ENCODE data around the gene MTCL3.

MTCL3 gene

DNA sequence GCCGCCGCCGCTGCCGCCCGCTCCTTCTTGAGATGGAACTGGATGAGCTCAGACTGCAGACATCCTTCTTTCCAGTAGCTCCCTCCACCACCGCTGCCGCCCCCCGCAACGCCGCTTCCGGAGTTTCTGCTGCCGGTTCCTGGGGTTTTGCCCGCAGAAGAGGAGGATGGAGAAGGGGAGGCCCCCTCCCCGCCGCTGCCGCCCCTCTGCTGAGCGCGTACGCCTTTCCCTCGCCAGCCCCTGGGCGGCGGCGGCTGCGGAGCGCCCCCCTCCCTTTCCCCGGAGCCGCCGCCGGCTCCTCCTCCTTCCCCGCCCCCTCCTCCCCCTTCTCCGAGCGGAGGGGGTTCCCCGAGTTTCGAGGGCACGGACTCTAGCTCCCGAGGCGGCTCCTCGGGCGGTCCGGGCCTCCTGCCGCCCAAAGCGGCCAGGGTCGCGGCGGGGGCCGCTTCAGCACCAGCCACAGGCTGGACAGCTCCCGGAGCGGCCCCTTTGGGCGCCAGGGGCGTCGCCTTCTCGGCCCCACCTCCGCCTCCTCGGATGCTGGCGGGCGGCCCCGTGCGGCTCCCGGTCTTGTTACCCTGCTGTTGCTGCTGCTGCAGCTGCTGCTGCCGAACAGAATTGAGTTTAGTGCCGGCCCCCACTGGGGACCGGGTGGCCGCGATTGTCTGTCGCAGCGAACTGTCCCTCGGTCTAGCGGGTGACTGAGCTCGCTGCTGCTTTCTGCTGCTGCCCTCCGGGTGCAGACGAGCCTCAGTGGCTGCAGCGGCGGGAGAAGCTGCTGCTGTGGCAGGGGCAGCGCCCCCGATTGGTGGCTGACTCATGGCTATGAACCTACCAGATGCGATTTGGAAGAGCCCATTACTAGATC lies 3.1 kb downstream of the MTCL3 start:
- no peak overlapping the region for H3K27ac Mint-ChIP-seq (ENCODE audit: unreplicated experiment)

DNA sequence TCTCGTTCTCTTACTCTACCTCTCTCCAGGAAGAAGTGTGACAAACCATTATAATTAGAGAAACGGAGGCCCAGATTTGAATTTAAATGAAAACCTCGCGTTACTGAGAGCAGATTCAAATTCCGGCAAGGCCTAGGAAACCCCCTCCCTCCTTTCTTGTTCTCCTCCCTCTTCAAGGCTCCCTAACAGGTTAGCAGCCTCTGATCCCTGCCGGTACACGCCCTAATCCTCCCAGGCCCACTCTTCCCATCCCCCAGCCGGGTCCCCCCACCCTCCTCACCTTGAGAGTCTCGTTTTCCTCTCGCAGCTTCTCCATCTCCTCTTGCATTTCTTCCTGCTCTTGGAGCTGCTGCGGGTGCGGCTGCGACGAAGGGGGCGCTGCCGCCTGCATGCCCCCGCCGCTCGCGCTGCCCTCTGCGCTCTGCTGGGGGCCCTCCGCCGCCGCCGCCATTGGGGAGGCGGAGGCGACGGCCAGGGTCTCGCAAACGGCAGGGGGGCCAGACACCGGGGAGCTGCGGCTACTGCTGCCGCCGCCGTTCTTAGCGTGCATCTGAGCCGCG lies 3.8 kb downstream of the MTCL3 start:
- TF ChIP-seq, protein P1, sequence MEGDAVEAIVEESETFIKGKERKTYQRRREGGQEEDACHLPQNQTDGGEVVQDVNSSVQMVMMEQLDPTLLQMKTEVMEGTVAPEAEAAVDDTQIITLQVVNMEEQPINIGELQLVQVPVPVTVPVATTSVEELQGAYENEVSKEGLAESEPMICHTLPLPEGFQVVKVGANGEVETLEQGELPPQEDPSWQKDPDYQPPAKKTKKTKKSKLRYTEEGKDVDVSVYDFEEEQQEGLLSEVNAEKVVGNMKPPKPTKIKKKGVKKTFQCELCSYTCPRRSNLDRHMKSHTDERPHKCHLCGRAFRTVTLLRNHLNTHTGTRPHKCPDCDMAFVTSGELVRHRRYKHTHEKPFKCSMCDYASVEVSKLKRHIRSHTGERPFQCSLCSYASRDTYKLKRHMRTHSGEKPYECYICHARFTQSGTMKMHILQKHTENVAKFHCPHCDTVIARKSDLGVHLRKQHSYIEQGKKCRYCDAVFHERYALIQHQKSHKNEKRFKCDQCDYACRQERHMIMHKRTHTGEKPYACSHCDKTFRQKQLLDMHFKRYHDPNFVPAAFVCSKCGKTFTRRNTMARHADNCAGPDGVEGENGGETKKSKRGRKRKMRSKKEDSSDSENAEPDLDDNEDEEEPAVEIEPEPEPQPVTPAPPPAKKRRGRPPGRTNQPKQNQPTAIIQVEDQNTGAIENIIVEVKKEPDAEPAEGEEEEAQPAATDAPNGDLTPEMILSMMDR (IDR thresholded peaks at IDR 0.05) = peak; percentile 47
- H3K4me1 Mint-ChIP-seq (ENCODE audit: low read depth) = peaks cover 28% of the 10 kb centered on the region
- H3K36me3 Mint-ChIP-seq (ENCODE audit: low read depth) = peaks cover 2% of the 10 kb centered on the region
- no peaks in the 10 kb centered on the region for H3K9me3 Mint-ChIP-seq (ENCODE audit: low read depth)
- H3K27ac Mint-ChIP-seq (ENCODE audit: unreplicated experiment) = no peak overlapping the region
- peak overlapping the region; percentile 75 for H3K4me3 Mint-ChIP-seq (ENCODE audit: unreplicated experiment)
- DNase-seq (ENCODE audit: low spot score) = no peak
- peaks cover 40% of the 10 kb centered on the region for H3K27me3 Mint-ChIP-seq (ENCODE audit: low read depth)

More for the DNA sequence above, 3.1 kb downstream of the MTCL3 start:
- Mint-ChIP-seq H3K27me3 (ENCODE audit: low read depth) (peaks cover 40% of the 10 kb centered on the region), H3K9me3 (ENCODE audit: low read depth) (no peaks in the 10 kb centered on the region), H3K4me1 (ENCODE audit: low read depth) (peaks cover 28% of the 10 kb centered on the region), H3K4me3 (ENCODE audit: unreplicated experiment) (peak overlapping the region; percentile 75), H3K36me3 (ENCODE audit: low read depth) (peaks cover 2% of the 10 kb centered on the region)
- TF ChIP-seq, protein P1 (IDR thresholded peaks at IDR 0.05) = no peak
- peak; percentile 87 for DNase-seq (ENCODE audit: low spot score)

DNA sequence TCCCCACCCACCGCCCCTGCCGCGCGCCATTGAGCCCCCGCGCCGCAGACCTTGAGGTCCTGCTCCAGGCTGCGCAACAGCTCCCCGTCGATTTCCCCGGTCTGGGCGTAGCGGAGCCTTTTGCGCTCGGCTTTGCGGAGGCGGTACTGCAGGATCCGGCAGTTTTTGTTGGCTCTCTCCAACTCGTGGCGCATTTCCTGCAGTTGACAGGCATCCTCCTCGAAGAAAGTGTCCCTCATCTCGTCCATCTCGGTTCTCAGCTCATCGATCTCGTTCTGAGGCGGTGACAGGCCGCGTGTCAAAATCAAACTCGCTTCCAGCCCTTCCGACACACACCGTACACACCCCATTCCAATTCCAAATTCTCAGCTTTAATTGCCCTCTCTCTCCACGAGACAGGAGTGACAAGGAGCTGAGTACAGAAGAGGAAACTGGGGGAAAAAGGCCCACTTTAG lies 4.3 kb downstream of the MTCL3 start:
- Mint-ChIP-seq H3K36me3 (ENCODE audit: low read depth) (peaks cover 4% of the 10 kb centered on the region), H3K9me3 (ENCODE audit: low read depth) (peaks cover 2% of the 10 kb centered on the region), H3K27ac (ENCODE audit: unreplicated experiment) (no peak overlapping the region), H3K27me3 (ENCODE audit: low read depth) (peaks cover 36% of the 10 kb centered on the region), H3K4me1 (ENCODE audit: low read depth) (peaks cover 28% of the 10 kb centered on the region), H3K4me3 (ENCODE audit: unreplicated experiment) (peak overlapping the region; percentile 75)
- DNase-seq (ENCODE audit: low spot score) = no peak
- TF ChIP-seq, protein P1 (IDR thresholded peaks at IDR 0.05) = no peak

DNA sequence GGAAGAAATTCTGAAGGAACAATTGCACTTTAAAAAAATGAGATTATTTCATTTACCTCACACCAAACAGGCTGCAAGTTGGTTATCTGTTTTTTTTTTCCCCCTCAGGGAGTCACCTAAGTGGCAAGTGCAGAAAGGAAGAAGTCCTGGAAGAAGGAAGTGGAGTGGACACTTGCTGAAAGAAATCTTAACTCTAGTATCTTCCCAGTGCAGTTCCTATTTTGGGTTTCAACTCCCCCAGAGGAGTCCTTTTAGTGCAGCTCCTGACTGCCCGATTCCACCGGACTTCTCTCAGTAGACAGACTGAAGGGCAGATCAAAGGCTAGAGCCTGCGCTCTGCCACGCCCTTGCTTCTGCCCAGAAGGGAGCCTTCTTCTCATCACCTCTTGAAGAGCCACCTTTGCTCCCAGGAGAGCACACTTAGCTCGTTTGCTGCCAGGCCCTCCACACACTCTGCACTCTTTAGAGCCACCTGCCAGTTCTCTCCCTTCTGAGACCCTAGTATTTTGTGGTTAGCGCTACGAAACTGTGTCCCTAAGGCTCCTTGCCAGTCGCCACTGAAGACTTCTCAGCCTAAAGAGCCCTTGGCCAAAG lies 4.9 kb downstream of the MTCL3 start:
- peak overlapping the region; percentile 75 for H3K4me3 Mint-ChIP-seq (ENCODE audit: unreplicated experiment)
- TF ChIP-seq, protein P1 (IDR thresholded peaks at IDR 0.05) = no peak
- H3K27me3 Mint-ChIP-seq (ENCODE audit: low read depth) = peaks cover 34% of the 10 kb centered on the region
- no peak overlapping the region for H3K27ac Mint-ChIP-seq (ENCODE audit: unreplicated experiment)
- peaks cover 25% of the 10 kb centered on the region for H3K4me1 Mint-ChIP-seq (ENCODE audit: low read depth)
- DNase-seq (ENCODE audit: low spot score) = no peak
- peaks cover 6% of the 10 kb centered on the region for H3K36me3 Mint-ChIP-seq (ENCODE audit: low read depth)
- H3K9me3 Mint-ChIP-seq (ENCODE audit: low read depth) = peaks cover 6% of the 10 kb centered on the region

DNA sequence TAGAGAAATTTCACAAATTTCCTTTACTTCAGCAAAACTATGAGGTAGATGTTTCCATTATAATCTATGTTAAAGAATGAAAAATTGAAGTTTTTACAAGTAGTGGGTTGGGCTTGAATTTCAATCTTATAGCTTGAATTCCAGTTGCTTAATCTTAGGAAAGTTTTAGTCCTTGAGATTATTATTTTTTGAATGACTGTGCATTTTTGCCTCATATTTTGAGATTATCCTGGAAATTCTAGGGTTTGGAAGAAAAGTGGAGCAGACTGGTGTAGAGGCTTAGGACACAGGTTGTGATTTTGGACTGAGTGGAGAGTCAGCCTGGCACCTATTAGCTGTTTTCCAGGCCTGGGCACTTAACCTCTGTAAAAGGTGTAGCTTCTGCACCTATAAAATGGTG lies 5.7 kb downstream of the MTCL3 start:
- H3K9me3 Mint-ChIP-seq (ENCODE audit: low read depth) = peaks cover 6% of the 10 kb centered on the region
- H3K4me1 Mint-ChIP-seq (ENCODE audit: low read depth) = peaks cover 16% of the 10 kb centered on the region
- H3K27ac Mint-ChIP-seq (ENCODE audit: unreplicated experiment) = no peak overlapping the region
- H3K4me3 Mint-ChIP-seq (ENCODE audit: unreplicated experiment) = no peak overlapping the region
- H3K27me3 Mint-ChIP-seq (ENCODE audit: low read depth) = peaks cover 26% of the 10 kb centered on the region
- TF ChIP-seq, protein P1 (IDR thresholded peaks at IDR 0.05) = no peak
- DNase-seq (ENCODE audit: low spot score) = no peak
- peaks cover 6% of the 10 kb centered on the region for H3K36me3 Mint-ChIP-seq (ENCODE audit: low read depth)
